Stimulated activated CD4-positive, alpha-beta T cell treated with anti-CD3 and anti-CD28 coated beads, Interleukin-12 subunit alpha, Interleukin-12 subunit beta, amount 100 ng/mL, for 24 hours (primary cell): Measurements from ENCODE around the gene HM13.
"Not testable (repeated sequence)": the region's sequence is repeated elsewhere in the genome, so short reads cannot be mapped to it uniquely, and the experiment has no call there.

Experiments used
- DNase-seq, 2 experiments: peaks; one replicate each; pipeline ENCODE4 v3.0.0-alpha.2; 2020; ENCODE audit warnings: low read depth in 2 of 2

Gene HM13

GRCh38 chr20:31500527-31500926 lies 13.7 kb upstream of the HM13 start:
- DNase-seq = no peak

GRCh38 chr20:31502884-31503673 lies 11.2 kb upstream of the HM13 start:
- peak; percentile 56 to 66 for DNase-seq

- DNase-seq = no peak
Measured at GRCh38 chr20:31505903-31506302, 8.3 kb upstream of the HM13 start.

- DNase-seq = no peak
Measured at GRCh38 chr20:31508517-31509244, 5.6 kb upstream of the HM13 start.

- no peak for DNase-seq
Measured at GRCh38 chr20:31515072-31515774, 981 bp downstream of the HM13 start.

GRCh38 chr20:31515775-31516107 lies 1.5 kb downstream of the HM13 start:
- no peak for DNase-seq

- no peak for DNase-seq
Measured at GRCh38 chr20:31516166-31516565, 1.9 kb downstream of the HM13 start.

- DNase-seq = no peak
Measured at GRCh38 chr20:31516651-31517050, 2.4 kb downstream of the HM13 start.

GRCh38 chr20:31517373-31517772 lies 3.1 kb downstream of the HM13 start:
- no peak for DNase-seq

- DNase-seq = not testable (repeated sequence)
Measured at GRCh38 chr20:31521267-31521666, 7.0 kb downstream of the HM13 start.

GRCh38 chr20:31522731-31523130 lies 8.5 kb downstream of the HM13 start:
- no peak for DNase-seq

- DNase-seq = no peak
Measured at GRCh38 chr20:31523361-31524283, 9.4 kb downstream of the HM13 start.

- DNase-seq = no peak
Measured at GRCh38 chr20:31527266-31527665, 13.0 kb downstream of the HM13 start.

GRCh38 chr20:31535298-31535697 lies 21.1 kb downstream of the HM13 start:
- DNase-seq = no peak

GRCh38 chr20:31536575-31536974 lies 22.3 kb downstream of the HM13 start:
- DNase-seq = no peak

- DNase-seq = no peak
Measured at GRCh38 chr20:31537116-31537871, 23.1 kb downstream of the HM13 start.

GRCh38 chr20:31537890-31538289 lies 23.6 kb downstream of the HM13 start:
- DNase-seq = no peak

GRCh38 chr20:31538326-31538725 lies 24.1 kb downstream of the HM13 start:
- no peak for DNase-seq

- not testable (repeated sequence) for DNase-seq
Measured at GRCh38 chr20:31539636-31540035, 25.4 kb downstream of the HM13 start.

- DNase-seq = no peak
Measured at GRCh38 chr20:31540406-31540805, 26.2 kb downstream of the HM13 start.
